Fibroblast of lung (primary cell): ENCODE results near the gene TBL1X. TPM values are rescaled to one million over a fixed set of nuclear protein-coding genes. Genes with fewer than 3 reads are reported as not detected.

ENCODE experiments used
- DNase-seq, 2 donors: peaks; one replicate each; pipeline versions ENCODE4 v3.0.0 to v3.0.0-alpha.2; 2010; ENCODE audit warnings: low read depth in 2 of 2
- H2AFZ ChIP-seq: 2 replicates; pipeline ENCODE4 v1.5.1; 2012; ENCODE audit warnings: low read length, control low read depth, inconsistent platforms
- H3K27ac ChIP-seq: 2 replicates; pipeline ENCODE4 v1.5.1; 2011; ENCODE audit warnings: low read length, control low read depth; ENCODE audit not compliant: insufficient read depth
- H3K27me3 ChIP-seq: 2 replicates; pipeline ENCODE4 v1.5.1; 2011; ENCODE audit warnings: mild to moderate bottlenecking, low read length; ENCODE audit not compliant: control insufficient read depth, insufficient read depth
- H3K36me3 ChIP-seq: 2 replicates; pipeline ENCODE4 v1.5.1; 2011; ENCODE audit warnings: low read length; ENCODE audit not compliant: control insufficient read depth, insufficient read depth
- H3K4me1 ChIP-seq: 2 replicates; pipeline ENCODE4 v1.5.1; 2011; ENCODE audit warnings: low read length; ENCODE audit not compliant: control insufficient read depth, insufficient read depth; ENCODE audit errors: extremely low read depth
- H3K4me2 ChIP-seq: 2 replicates; pipeline ENCODE4 v1.5.1; 2011; ENCODE audit warnings: low read length, control low read depth; ENCODE audit not compliant: insufficient read depth; ENCODE audit errors: extremely low read depth
- H3K4me3 ChIP-seq, 4 experiments: fragments of 200-600 bp in 1 of 4; sonication (generic) in 1 of 4; replicated peaks in 1 of 4; 2 replicates each; pipeline ENCODE4 v1.5.1; 2011 to 2016; ENCODE audit warnings: low read length in 4 of 4, low read depth in 3 of 4, mild to moderate bottlenecking in 3 of 4, control low read depth in 2 of 4, inconsistent platforms in 1 of 4, mixed read lengths in 1 of 4; ENCODE audit not compliant: insufficient read depth in 1 of 4; ENCODE audit errors: control extremely low read depth in 1 of 4
- H3K79me2 ChIP-seq: 2 replicates; pipeline ENCODE4 v1.5.1; 2012; ENCODE audit warnings: mild to moderate bottlenecking, low read length, inconsistent platforms; ENCODE audit not compliant: control insufficient read depth, insufficient read depth
- H3K9ac ChIP-seq: 2 replicates; pipeline ENCODE4 v1.5.1; 2011; ENCODE audit warnings: mild to moderate bottlenecking, low read length, control low read depth; ENCODE audit not compliant: insufficient read depth
- H3K9me3 ChIP-seq: 2 replicates; pipeline ENCODE4 v1.5.1; 2012; ENCODE audit warnings: low read depth, low read length; ENCODE audit not compliant: control insufficient read depth, insufficient read depth
- H4K20me1 ChIP-seq: 2 replicates; pipeline ENCODE4 v1.5.1; 2011; ENCODE audit warnings: low read length; ENCODE audit not compliant: control insufficient read depth, insufficient read depth; ENCODE audit errors: extremely low read depth
- CTCF ChIP-seq, 2 donors: IDR thresholded peaks in 1 of 2; conservative IDR thresholded peaks in 1 of 2; 1 replicate in 1 of 2; 2 replicates in 1 of 2; pipeline ENCODE4 v1.5.1; 2011 to 2012; ENCODE audit warnings: low read length in 2 of 2, control low read depth in 1 of 2, inconsistent platforms in 1 of 2, low read depth in 1 of 2, mild to moderate bottlenecking in 1 of 2
- EZH2 ChIP-seq: IDR thresholded peaks from 2 replicates; pipeline ENCODE4 v1.5.1; 2012; ENCODE audit warnings: low read length, control low read depth, mild to moderate bottlenecking; ENCODE audit errors: missing control alignments
- polyA plus RNA-seq, 2 donors: library from polyadenylated mRNA; depleted of rRNA in 1 of 2; stranded (reverse) in 1 of 2; unstranded in 1 of 2; fragments of >200 nt; gene quantifications; 2 replicates each; pipeline ENCODE4 v1.2.1, GENCODE V29; 2011 to 2012; ENCODE audit warnings: missing spikeins in 1 of 2
- total RNA-seq: library from RNA; depleted of rRNA; stranded (reverse); fragments of >200 nt; gene quantifications from 2 replicates; pipeline ENCODE4 v1.2.1, GENCODE V29; 2014

The TBL1X gene
- total and polyA plus RNA-seq, 2 donors (not counting 1 experiment from before 2014, with no cell fraction given) = 25.8 to 29.4 TPM

GRCh38 chrX:9772943-9773342 lies 308.1 kb downstream of the TBL1X start:
- no peaks in the 10 kb centered on the region for H3K36me3 ChIP-seq
- H3K9me3 ChIP-seq = no peaks in the 10 kb centered on the region
- H4K20me1 ChIP-seq = no peaks in the 10 kb centered on the region
- TF ChIP-seq CTCF (conservative IDR thresholded peaks at IDR 0.05 in 1 of 2, IDR thresholded peaks at IDR 0.05 in 1 of 2; ENCODE audit: low read depth in 1 of 2, low read length in 2 of 2) (no peak), EZH2 (no peak)
- no peaks in the 10 kb centered on the region for H3K79me2 ChIP-seq
- no peaks in the 10 kb centered on the region for H3K27me3 ChIP-seq
- no peak for DNase-seq
- H3K4me3 ChIP-seq = no peak overlapping the region
- H3K9ac ChIP-seq = no peak overlapping the region
- H2AFZ ChIP-seq = no peak overlapping the region
- H3K4me1 ChIP-seq = no peaks in the 10 kb centered on the region
- no peak overlapping the region for H3K4me2 ChIP-seq
- H3K27ac ChIP-seq = no peak overlapping the region

GRCh38 chrX:9775930-9776329 lies 311.1 kb downstream of the TBL1X start:
- Histone ChIP-seq H3K27me3 (no peaks in the 10 kb centered on the region), H3K4me3 (no peak overlapping the region), H2AFZ (no peak overlapping the region), H3K9ac (no peak overlapping the region), H3K36me3 (no peaks in the 10 kb centered on the region), H3K4me1 (no peaks in the 10 kb centered on the region), H3K79me2 (no peaks in the 10 kb centered on the region), H3K27ac (no peak overlapping the region), H3K4me2 (no peak overlapping the region), H3K9me3 (no peaks in the 10 kb centered on the region), H4K20me1 (no peaks in the 10 kb centered on the region)
- TF ChIP-seq EZH2 (no peak), CTCF (conservative IDR thresholded peaks at IDR 0.05 in 1 of 2, IDR thresholded peaks at IDR 0.05 in 1 of 2; ENCODE audit: low read depth in 1 of 2, low read length in 2 of 2) (no peak)
- no peak for DNase-seq

GRCh38 chrX:9781941-9782340 lies 317.1 kb downstream of the TBL1X start:
- H3K9ac ChIP-seq = no peak overlapping the region
- H2AFZ ChIP-seq = no peak overlapping the region
- H3K27me3 ChIP-seq = peaks cover 11% of the 10 kb centered on the region
- no peaks in the 10 kb centered on the region for H3K79me2 ChIP-seq
- no peak for TF ChIP-seq CTCF (conservative IDR thresholded peaks at IDR 0.05 in 1 of 2, IDR thresholded peaks at IDR 0.05 in 1 of 2; ENCODE audit: low read depth in 1 of 2, low read length in 2 of 2)
- TF ChIP-seq EZH2 = no peak
- no peak overlapping the region for H3K4me3 ChIP-seq
- no peaks in the 10 kb centered on the region for H3K4me1 ChIP-seq
- no peaks in the 10 kb centered on the region for H4K20me1 ChIP-seq
- H3K36me3 ChIP-seq = no peaks in the 10 kb centered on the region
- no peak overlapping the region for H3K4me2 ChIP-seq
- DNase-seq = no peak
- no peaks in the 10 kb centered on the region for H3K9me3 ChIP-seq
- no peak overlapping the region for H3K27ac ChIP-seq
